ENCODE data around the gene CCDC57. TPM values are rescaled to one million over a fixed set of nuclear protein-coding genes. Genes with fewer than 3 reads are reported as not detected.

The CCDC57 gene
- polyA plus RNA-seq, 3 donors = 17.1 to 43.8 (median 20.1) TPM

DNA sequence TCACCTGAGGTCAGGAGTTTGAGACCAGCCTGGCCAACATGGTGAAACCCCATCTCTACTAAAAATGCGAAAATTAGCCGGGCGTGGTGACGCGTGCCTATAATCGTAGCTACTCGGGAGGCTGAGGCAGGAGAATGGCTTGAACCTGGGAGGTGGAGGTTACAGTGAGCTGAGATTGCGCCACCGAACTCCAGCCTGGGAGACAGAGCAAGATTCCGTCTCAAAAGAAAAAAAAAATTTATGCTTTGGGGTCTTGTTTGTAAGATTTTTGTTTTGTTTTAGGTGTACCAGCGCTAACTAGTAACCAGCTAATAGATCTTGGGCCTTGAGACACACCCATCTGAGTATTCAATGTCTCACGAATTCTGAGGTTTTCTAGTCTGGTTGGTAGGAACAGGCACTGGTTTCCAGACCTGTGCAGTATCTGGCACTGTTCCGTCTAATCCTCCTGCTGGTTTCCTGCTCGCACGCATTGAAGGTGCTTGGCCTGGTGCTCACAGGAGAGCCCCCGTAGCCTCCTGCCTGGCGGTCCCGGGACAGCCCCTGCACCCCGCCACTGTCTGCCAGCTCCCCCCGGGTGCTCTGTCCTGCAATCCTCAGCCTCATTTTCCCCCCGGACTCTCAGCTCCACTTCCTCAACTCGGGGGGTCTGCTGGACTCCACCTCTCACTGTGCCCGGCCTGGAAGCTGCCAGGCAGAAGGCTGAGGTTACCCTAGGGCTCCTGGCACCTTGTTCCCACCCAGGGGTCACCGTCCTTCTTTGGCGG lies 136.4 kb downstream of the CCDC57 start:
- Histone ChIP-seq H3K4me1 (ENCODE audit: control insufficient read depth in 1 of 2, insufficient read depth in 2 of 2, low read length in 2 of 2) (no peaks in the 10 kb centered on the region), H4K20me1 (ENCODE audit: insufficient read depth, low read length) (no peaks in the 10 kb centered on the region), H3K27ac (ENCODE audit: low read depth in 1 of 2, low read length in 2 of 2) (no peak overlapping the region), H3K36me3 (replicated peaks in 1 of 2; ENCODE audit: control insufficient read depth in 1 of 2, insufficient read depth in 2 of 2, low read length in 2 of 2) (peaks cover 20 to 22% of the 10 kb centered on the region in 2 donors), H3K79me2 (ENCODE audit: insufficient read depth, low read length) (no peaks in the 10 kb centered on the region), H2AFZ (ENCODE audit: insufficient read depth, low read depth, low read length, poor library complexity, severe bottlenecking) (no peak overlapping the region), H3K9ac (ENCODE audit: insufficient read depth, low read length, poor library complexity, severe bottlenecking) (no peak overlapping the region), H3K4me2 (replicated peaks; ENCODE audit: extremely low read depth, low read length, poor library complexity, severe bottlenecking) (no peak overlapping the region), H3K27me3 (ENCODE audit: control insufficient read depth in 2 of 2, insufficient read depth in 2 of 2, low read length in 2 of 2) (no peaks in the 10 kb centered on the region), H3K4me3 (replicated peaks in 1 of 3; ENCODE audit: low read depth in 2 of 3, low read length in 3 of 3) (no peak overlapping the region), H3K9me3 (replicated peaks in 1 of 2; ENCODE audit: control insufficient read depth in 1 of 2, insufficient read depth in 1 of 2, low read length in 2 of 2) (no peaks in the 10 kb centered on the region)
- H3K27ac Mint-ChIP-seq = peak overlapping the region in 3 of 7 donors; percentile 30 to 70 (median 50)
- WGBS (ENCODE audit: insufficient coverage) = 85% methylated on average over 16 of the region's 25 CpGs
- no peak overlapping the region for H3K4me3 Mint-ChIP-seq
- no peak for DNase-seq
- TF ChIP-seq, protein P1, sequence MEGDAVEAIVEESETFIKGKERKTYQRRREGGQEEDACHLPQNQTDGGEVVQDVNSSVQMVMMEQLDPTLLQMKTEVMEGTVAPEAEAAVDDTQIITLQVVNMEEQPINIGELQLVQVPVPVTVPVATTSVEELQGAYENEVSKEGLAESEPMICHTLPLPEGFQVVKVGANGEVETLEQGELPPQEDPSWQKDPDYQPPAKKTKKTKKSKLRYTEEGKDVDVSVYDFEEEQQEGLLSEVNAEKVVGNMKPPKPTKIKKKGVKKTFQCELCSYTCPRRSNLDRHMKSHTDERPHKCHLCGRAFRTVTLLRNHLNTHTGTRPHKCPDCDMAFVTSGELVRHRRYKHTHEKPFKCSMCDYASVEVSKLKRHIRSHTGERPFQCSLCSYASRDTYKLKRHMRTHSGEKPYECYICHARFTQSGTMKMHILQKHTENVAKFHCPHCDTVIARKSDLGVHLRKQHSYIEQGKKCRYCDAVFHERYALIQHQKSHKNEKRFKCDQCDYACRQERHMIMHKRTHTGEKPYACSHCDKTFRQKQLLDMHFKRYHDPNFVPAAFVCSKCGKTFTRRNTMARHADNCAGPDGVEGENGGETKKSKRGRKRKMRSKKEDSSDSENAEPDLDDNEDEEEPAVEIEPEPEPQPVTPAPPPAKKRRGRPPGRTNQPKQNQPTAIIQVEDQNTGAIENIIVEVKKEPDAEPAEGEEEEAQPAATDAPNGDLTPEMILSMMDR (IDR thresholded peaks at IDR 0.05) = no peak
- H3K9me3 Mint-ChIP-seq = peaks cover 0 to 1% (median 0%) of the 10 kb centered on the region in 7 donors
- H3K36me3 Mint-ChIP-seq = peaks cover 18 to 25% of the 10 kb centered on the region in 2 donors
- H3K4me1 Mint-ChIP-seq = no peaks in the 10 kb centered on the region
- peaks cover 3 to 10% (median 8%) of the 10 kb centered on the region in 3 donors for H3K27me3 Mint-ChIP-seq (ENCODE audit: low read depth in 3 of 3)
- intact Hi-C loops (cut with micrococcal nuclease) = no loop called here

DNA sequence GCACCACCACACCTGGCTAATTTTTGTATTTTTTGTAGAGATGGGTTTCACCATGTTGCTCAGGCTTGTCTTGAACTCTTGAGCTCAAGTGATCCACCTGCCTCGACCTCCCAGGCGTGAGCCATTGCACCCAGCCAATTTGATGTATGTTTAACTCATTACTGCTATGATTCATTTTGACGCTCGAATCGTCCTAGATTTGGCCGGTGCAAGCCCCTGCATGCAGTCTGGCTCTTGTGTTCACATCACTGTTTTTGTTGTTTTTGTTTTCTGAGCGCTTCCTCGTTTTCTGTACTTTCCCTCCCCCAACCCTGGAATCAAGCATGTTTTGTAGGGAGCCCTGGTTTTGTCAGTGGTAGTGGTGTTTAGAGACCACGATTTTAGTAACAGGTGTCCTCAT lies 139.2 kb downstream of the CCDC57 start:
- no peaks in the 10 kb centered on the region for H3K9me3 ChIP-seq (replicated peaks in 1 of 2; ENCODE audit: control insufficient read depth in 1 of 2, insufficient read depth in 1 of 2, low read length in 2 of 2)
- intact Hi-C loops (cut with micrococcal nuclease) = no loop called here
- no peak overlapping the region for H3K4me2 ChIP-seq (replicated peaks; ENCODE audit: extremely low read depth, low read length, poor library complexity, severe bottlenecking)
- no peak overlapping the region for H3K9ac ChIP-seq (ENCODE audit: insufficient read depth, low read length, poor library complexity, severe bottlenecking)
- no peaks in the 10 kb centered on the region for H4K20me1 ChIP-seq (ENCODE audit: insufficient read depth, low read length)
- Mint-ChIP-seq H3K4me3 (no peak overlapping the region), H3K27ac (no peak overlapping the region), H3K9me3 (peaks cover 0 to 1% (median 0%) of the 10 kb centered on the region in 7 donors), H3K4me1 (no peaks in the 10 kb centered on the region), H3K36me3 (peaks cover 3% of the 10 kb centered on the region in 2 donors), H3K27me3 (ENCODE audit: low read depth in 3 of 3) (peaks cover 3 to 8% (median 8%) of the 10 kb centered on the region in 3 donors)
- no peak overlapping the region for H2AFZ ChIP-seq (ENCODE audit: insufficient read depth, low read depth, low read length, poor library complexity, severe bottlenecking)
- no peak overlapping the region for H3K4me3 ChIP-seq (replicated peaks in 1 of 3; ENCODE audit: low read depth in 2 of 3, low read length in 3 of 3)
- no peaks in the 10 kb centered on the region for H3K79me2 ChIP-seq (ENCODE audit: insufficient read depth, low read length)
- H3K36me3 ChIP-seq (replicated peaks in 1 of 2; ENCODE audit: control insufficient read depth in 1 of 2, insufficient read depth in 2 of 2, low read length in 2 of 2) = no peaks in the 10 kb centered on the region
- whole genome bisulfite sequencing (ENCODE audit: insufficient coverage) = 98% methylated on average over 7 of the region's 9 CpGs
- TF ChIP-seq, protein P1 (IDR thresholded peaks at IDR 0.05) = no peak
- DNase-seq = no peak
- H3K4me1 ChIP-seq (ENCODE audit: control insufficient read depth in 1 of 2, insufficient read depth in 2 of 2, low read length in 2 of 2) = no peaks in the 10 kb centered on the region
- H3K27ac ChIP-seq (ENCODE audit: low read depth in 1 of 2, low read length in 2 of 2) = no peak overlapping the region
- H3K27me3 ChIP-seq (ENCODE audit: control insufficient read depth in 2 of 2, insufficient read depth in 2 of 2, low read length in 2 of 2) = no peaks in the 10 kb centered on the region

Data from CD14-positive monocyte (primary cell).